Measurements from ENCODE around the gene PCNP.

DNA sequence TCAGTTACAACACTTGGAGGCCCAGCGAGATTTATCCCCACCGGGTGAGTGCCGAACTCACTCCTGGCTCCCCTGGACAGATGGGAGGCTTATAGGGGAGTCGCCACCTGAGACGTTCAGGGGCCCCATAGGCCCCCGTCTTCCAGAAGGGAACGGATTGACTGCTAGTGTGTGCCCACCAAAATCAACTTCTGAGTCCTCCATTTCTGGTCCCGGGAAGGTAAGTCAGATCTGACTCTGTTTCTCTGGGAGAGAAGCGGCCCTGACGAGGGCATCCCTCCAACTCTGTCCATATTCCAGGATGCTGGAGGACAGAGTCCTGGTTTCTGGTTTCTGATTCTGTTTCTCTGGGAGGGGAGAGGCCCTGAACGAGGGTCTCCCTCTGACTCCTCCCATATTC lies 58.6 kb downstream of the PCNP start:
- TF ChIP-seq, protein P1, sequence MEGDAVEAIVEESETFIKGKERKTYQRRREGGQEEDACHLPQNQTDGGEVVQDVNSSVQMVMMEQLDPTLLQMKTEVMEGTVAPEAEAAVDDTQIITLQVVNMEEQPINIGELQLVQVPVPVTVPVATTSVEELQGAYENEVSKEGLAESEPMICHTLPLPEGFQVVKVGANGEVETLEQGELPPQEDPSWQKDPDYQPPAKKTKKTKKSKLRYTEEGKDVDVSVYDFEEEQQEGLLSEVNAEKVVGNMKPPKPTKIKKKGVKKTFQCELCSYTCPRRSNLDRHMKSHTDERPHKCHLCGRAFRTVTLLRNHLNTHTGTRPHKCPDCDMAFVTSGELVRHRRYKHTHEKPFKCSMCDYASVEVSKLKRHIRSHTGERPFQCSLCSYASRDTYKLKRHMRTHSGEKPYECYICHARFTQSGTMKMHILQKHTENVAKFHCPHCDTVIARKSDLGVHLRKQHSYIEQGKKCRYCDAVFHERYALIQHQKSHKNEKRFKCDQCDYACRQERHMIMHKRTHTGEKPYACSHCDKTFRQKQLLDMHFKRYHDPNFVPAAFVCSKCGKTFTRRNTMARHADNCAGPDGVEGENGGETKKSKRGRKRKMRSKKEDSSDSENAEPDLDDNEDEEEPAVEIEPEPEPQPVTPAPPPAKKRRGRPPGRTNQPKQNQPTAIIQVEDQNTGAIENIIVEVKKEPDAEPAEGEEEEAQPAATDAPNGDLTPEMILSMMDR (IDR thresholded peaks at IDR 0.05), result no peak
- TF ChIP-seq POLR2AphosphoS5 (IDR thresholded peaks at IDR 0.05) (no peak), POLR2A (IDR thresholded peaks at IDR 0.05) (no peak)

Data from sigmoid colon (tissue), 4 donors.